Kidney (tissue), 14 donors: ENCODE measurements around the gene SPARC. TPM values are rescaled to one million over a fixed set of nuclear protein-coding genes. Genes with fewer than 3 reads are reported as not detected.
"Not testable (repeated sequence)": the region's sequence is repeated elsewhere in the genome, so short reads cannot be mapped to it uniquely, and the experiment has no call there.

ENCODE experiments used
- DNase-seq, 5 donors: peaks; one replicate each; pipeline ENCODE4 v3.0.0-alpha.2; 2013 to 2020
- FAIRE-seq: peaks from 2 replicates; lab custom pipeline; 2012; peaks lifted over from hg19 to GRCh38; lab: Jason Lieb, UNC
- H3K27ac ChIP-seq, 2 donors: one replicate each; pipeline ENCODE4 v1.7.0; 2013; ENCODE audit warnings: low read depth in 2 of 2, low read length in 2 of 2, inconsistent platforms in 1 of 2
- H3K27me3 ChIP-seq: one replicate; pipeline ENCODE4 v1.7.1; 2013; ENCODE audit warnings: low read length, inconsistent platforms; ENCODE audit not compliant: control insufficient read depth, insufficient read depth
- H3K36me3 ChIP-seq, 3 donors: one replicate each; pipeline versions ENCODE4 v1.7.0 to v1.7.1; 2013; ENCODE audit warnings: low read length in 3 of 3, control low read depth in 1 of 3, inconsistent platforms in 1 of 3; ENCODE audit not compliant: insufficient read depth in 3 of 3, control insufficient read depth in 2 of 3
- H3K4me1 ChIP-seq, 3 donors: one replicate each; pipeline versions ENCODE4 v1.7.0 to v1.7.1; 2013; ENCODE audit warnings: low read length in 3 of 3, inconsistent platforms in 1 of 3, low read depth in 1 of 3; ENCODE audit not compliant: control insufficient read depth in 2 of 3, insufficient read depth in 2 of 3
- H3K4me3 ChIP-seq, 3 donors: one replicate each; pipeline versions ENCODE4 v1.7.0 to v1.8.1; 2013; ENCODE audit warnings: low read length in 3 of 3, control low read depth in 1 of 3, inconsistent platforms in 1 of 3
- H3K9ac ChIP-seq, 3 donors: one replicate each; pipeline versions ENCODE4 v1.7.0 to v1.7.1; 2013; ENCODE audit warnings: low read length in 3 of 3, control low read depth in 1 of 3, inconsistent platforms in 1 of 3
- H3K9me3 ChIP-seq, 3 donors: one replicate each; pipeline versions ENCODE4 v1.7.0 to v1.7.1; 2013; ENCODE audit warnings: low read length in 3 of 3, control low read depth in 1 of 3, inconsistent platforms in 1 of 3; ENCODE audit not compliant: control insufficient read depth in 2 of 3, insufficient read depth in 1 of 3
- CTCF ChIP-seq: IDR thresholded peaks from 3 replicates; pipeline ENCODE4 v1.5.1; 2012; ENCODE audit warnings: mild to moderate bottlenecking, moderate library complexity, borderline replicate concordance; ENCODE audit not compliant: insufficient read depth; ENCODE audit errors: extremely low read depth
- intact Hi-C: fragments of 100-400 bp; cut with DNase I; formaldehyde crosslinking; loops from one replicate; pipeline ENCODE4 v1.11.1; 2022
- polyA plus RNA-seq: library from polyadenylated mRNA; stranded (reverse); fragments of 350-450 nt; fragmentation: Illumina TruSeq; extraction: RNeasy Lipid Tissue Mini Kit (QIAGEN cat#74804); gene quantifications from one replicate; pipeline ENCODE4 v1.2.3, GENCODE V29; 2014; ENCODE audit warnings: low read depth, low replicate concordance; ENCODE audit not compliant: insufficient read depth
- total RNA-seq: library from RNA; stranded (reverse); fragmentation: NEBNext Ultra II Directional; extraction: Animal tissue kit (Norgen Biotek cat#: 25700); gene quantifications from one replicate; pipeline ENCODE4 v1.2.1, GENCODE V29; 2021
- donor health status: control.
- donor health status: control.
- donor health status: control.
- donor health status: control.
- donor health status: control.
- donor health status: DM: yes; HTN: yes; CAD: no.
- donor health status: Normal renal cell carcinoma (clear cell type).

Gene SPARC
- total and polyA plus RNA-seq, 2 donors from 2014 or later: 581 to 637 TPM

DNA sequence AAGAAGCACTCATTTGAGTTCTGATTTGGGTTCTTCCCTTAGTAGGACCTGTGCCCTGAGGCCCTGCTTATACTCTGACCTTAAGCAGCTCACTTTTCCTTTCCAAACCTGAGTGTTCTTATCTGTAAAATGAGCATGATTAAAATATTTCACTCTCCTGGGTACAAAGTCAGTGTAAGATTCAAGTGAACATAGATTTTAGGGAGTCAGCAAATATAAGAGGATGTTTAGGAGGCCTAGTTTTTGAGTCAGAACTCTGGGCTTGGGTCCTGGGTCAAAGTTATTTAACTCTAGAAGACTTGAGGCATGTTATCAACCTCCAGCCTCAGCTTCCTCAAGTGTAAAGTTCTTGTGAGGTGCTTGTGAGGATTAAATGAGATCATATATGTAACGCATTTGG lies 8.7 kb upstream of the SPARC start:
- Histone ChIP-seq H3K4me1 (peaks cover 5 to 22% (median 13%) of the 10 kb centered on the region in 3 donors), H3K4me3 (no peak overlapping the region), H3K27ac (no peak overlapping the region), H3K27me3 (no peaks in the 10 kb centered on the region), H3K9me3 (no peaks in the 10 kb centered on the region), H3K36me3 (no peaks in the 10 kb centered on the region), H3K9ac (no peak overlapping the region)
- no peak for DNase-seq
- intact Hi-C loops: no loop called here
- no peak for FAIRE-seq
- no peak for TF ChIP-seq CTCF

- FAIRE-seq (no peak), DNase-seq (no peak)
- intact Hi-C loops: no loop called here
- Histone ChIP-seq H3K9ac (no peak overlapping the region), H3K4me1 (peaks cover 5 to 21% (median 10%) of the 10 kb centered on the region in 3 donors), H3K4me3 (no peak overlapping the region), H3K27ac (no peak overlapping the region), H3K36me3 (no peaks in the 10 kb centered on the region), H3K9me3 (no peaks in the 10 kb centered on the region), H3K27me3 (no peaks in the 10 kb centered on the region)
- TF ChIP-seq CTCF: no peak
These were observed 7.3 kb upstream of the SPARC start for GRCh38 chr5:151694035-151694485.

- Histone ChIP-seq H3K4me3 (no peak overlapping the region), H3K27me3 (no peaks in the 10 kb centered on the region), H3K9me3 (no peaks in the 10 kb centered on the region), H3K36me3 (no peaks in the 10 kb centered on the region), H3K9ac (no peak overlapping the region), H3K4me1 (peaks cover 0 to 18% (median 6%) of the 10 kb centered on the region in 3 donors), H3K27ac (no peak overlapping the region)
- intact Hi-C loops: no loop called here
- FAIRE-seq (no peak), DNase-seq (peak in 2 of 5 donors; percentile 21 to 47)
- TF ChIP-seq CTCF: no peak
These were observed 5.6 kb upstream of the SPARC start for GRCh38 chr5:151692312-151692711.

DNA sequence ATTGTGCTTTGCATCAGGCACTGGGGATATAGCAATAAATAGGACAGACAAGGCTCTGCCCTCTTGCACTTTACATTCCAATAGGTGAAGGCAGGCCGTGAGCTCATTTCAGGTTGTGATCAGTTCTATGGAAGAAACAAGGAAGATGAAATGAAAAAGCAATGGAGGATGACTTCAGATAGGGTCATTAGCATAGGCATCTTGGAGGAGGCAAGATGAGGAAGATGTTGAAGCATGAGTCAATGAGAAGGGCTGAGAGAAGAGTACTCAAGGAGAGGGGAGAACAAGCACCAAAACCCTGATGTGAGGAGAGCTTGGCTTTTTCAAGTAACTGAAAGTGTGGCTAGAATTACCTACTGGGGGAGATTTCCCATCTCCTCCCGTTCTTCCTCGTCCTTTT lies 5.0 kb upstream of the SPARC start:
- no peak overlapping the region for H3K9ac ChIP-seq
- no peaks in the 10 kb centered on the region for H3K36me3 ChIP-seq
- no peaks in the 10 kb centered on the region for H3K27me3 ChIP-seq
- no peak for TF ChIP-seq CTCF
- no peak overlapping the region for H3K4me3 ChIP-seq
- peaks cover 0 to 19% (median 6%) of the 10 kb centered on the region in 3 donors for H3K4me1 ChIP-seq
- FAIRE-seq (no peak), DNase-seq (no peak)
- H3K27ac ChIP-seq: no peak overlapping the region
- no peaks in the 10 kb centered on the region for H3K9me3 ChIP-seq
- intact Hi-C loops: no loop called here

DNA sequence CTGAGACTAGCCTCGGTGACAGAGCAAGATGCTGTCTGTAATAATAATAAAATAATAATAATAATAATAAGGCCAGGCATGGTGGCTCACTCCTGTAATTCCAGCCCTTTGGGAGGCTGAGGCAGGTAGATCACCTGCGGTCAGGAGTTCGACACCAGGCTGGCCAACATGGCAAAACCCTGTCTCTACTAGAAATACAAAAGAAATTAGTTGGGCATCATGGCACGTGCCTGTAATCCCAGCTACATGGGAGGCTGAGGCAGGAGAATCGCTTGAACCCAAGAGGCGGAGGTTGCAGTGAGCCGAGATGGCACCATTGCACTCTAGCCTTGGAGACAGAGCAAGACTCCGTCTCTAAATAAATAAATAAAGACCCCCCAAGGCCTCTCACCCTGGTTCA lies 2.9 kb upstream of the SPARC start:
- DNase-seq: peak in 1 of 5 donors; percentile 6
- intact Hi-C loops, H3K27me3 ChIP-seq, H3K9ac ChIP-seq, H3K27ac ChIP-seq, H3K36me3 ChIP-seq, FAIRE-seq, H3K4me3 ChIP-seq, H3K9me3 ChIP-seq: not testable (repeated sequence)
- peaks cover 0 to 15% (median 0%) of the 10 kb centered on the region in 3 donors for H3K4me1 ChIP-seq
